ENCODE data around the gene CSNK1A1.
"Not testable (repeated sequence)": the region's sequence is repeated elsewhere in the genome, so short reads cannot be mapped to it uniquely, and the experiment has no call there.

The CSNK1A1 gene

GRCh38 chr5:149521739-149522685, 29.2 kb downstream of the CSNK1A1 start:
- TF ChIP-seq CTCF (IDR thresholded peaks at IDR 0.05; ENCODE audit: borderline replicate concordance, control extremely low read depth, extremely low read depth, insufficient read depth, missing control alignments): no peak
- in situ Hi-C loops (cut with MboI; ENCODE audit: low sequenced_read_pairs, unreplicated experiment): no loop called here
- no peak for DNase-seq (ENCODE audit: low spot score)

GRCh38 chr5:149519601-149520000, 31.6 kb downstream of the CSNK1A1 start:
- no peak for DNase-seq (ENCODE audit: low spot score)
- TF ChIP-seq CTCF (IDR thresholded peaks at IDR 0.05; ENCODE audit: borderline replicate concordance, control extremely low read depth, extremely low read depth, insufficient read depth, missing control alignments): no peak
- in situ Hi-C loops (cut with MboI; ENCODE audit: low sequenced_read_pairs, unreplicated experiment): no loop called here

- no peak for DNase-seq (ENCODE audit: low spot score)
- TF ChIP-seq CTCF (IDR thresholded peaks at IDR 0.05; ENCODE audit: borderline replicate concordance, control extremely low read depth, extremely low read depth, insufficient read depth, missing control alignments): no peak
- in situ Hi-C loops (cut with MboI; ENCODE audit: low sequenced_read_pairs, unreplicated experiment): no loop called here
Measured at GRCh38 chr5:149518620-149519019, 32.6 kb downstream of the CSNK1A1 start.

GRCh38 chr5:149517461-149518122, 33.6 kb downstream of the CSNK1A1 start:
- TF ChIP-seq CTCF (IDR thresholded peaks at IDR 0.05; ENCODE audit: borderline replicate concordance, control extremely low read depth, extremely low read depth, insufficient read depth, missing control alignments): no peak
- no peak for DNase-seq (ENCODE audit: low spot score)
- in situ Hi-C loops (cut with MboI; ENCODE audit: low sequenced_read_pairs, unreplicated experiment): no loop called here

GRCh38 chr5:149514512-149514911, 36.7 kb downstream of the CSNK1A1 start:
- DNase-seq (ENCODE audit: low spot score): no peak
- no peak for TF ChIP-seq CTCF (IDR thresholded peaks at IDR 0.05; ENCODE audit: borderline replicate concordance, control extremely low read depth, extremely low read depth, insufficient read depth, missing control alignments)
- in situ Hi-C loops (cut with MboI; ENCODE audit: low sequenced_read_pairs, unreplicated experiment): no loop called here

GRCh38 chr5:149513372-149513947, 37.8 kb downstream of the CSNK1A1 start:
- DNase-seq (ENCODE audit: low spot score); in situ Hi-C loops (cut with MboI; ENCODE audit: low sequenced_read_pairs, unreplicated experiment): not testable (repeated sequence)

GRCh38 chr5:149510136-149510535, 41.1 kb downstream of the CSNK1A1 start:
- no peak for DNase-seq (ENCODE audit: low spot score)
- TF ChIP-seq CTCF (IDR thresholded peaks at IDR 0.05; ENCODE audit: borderline replicate concordance, control extremely low read depth, extremely low read depth, insufficient read depth, missing control alignments): no peak
- in situ Hi-C loops (cut with MboI; ENCODE audit: low sequenced_read_pairs, unreplicated experiment): no loop called here
